Activated CD8-positive, alpha-beta memory T cell treated with anti-CD3 and anti-CD28 coated beads for 4 hours (primary cell): ENCODE measurements around the gene KCNG4.

ENCODE experiments used
- DNase-seq, 2 donors: peaks; one replicate each; pipeline ENCODE4 v3.0.0-alpha.2; 2020; ENCODE audit warnings: low read depth in 2 of 2

The KCNG4 gene

DNA sequence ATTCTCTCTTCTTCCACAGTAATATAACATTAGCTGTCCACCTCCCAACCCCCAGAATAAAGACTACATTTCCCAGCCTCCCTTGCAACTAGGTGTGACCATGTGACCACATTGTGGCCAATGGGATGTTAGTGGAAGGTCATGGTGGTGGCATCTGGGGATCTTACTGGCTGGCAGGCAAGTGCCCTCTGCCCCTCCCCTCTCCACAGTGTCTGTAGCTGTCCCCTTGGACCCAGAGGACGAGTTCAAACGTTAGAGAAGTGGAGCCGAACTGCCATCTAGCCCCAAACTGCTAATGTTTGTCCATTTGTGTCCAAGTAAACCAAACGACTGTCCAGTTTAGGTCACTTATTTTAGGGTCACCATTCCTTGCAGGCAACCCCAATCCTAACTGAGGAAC, 26.6 kb upstream of the KCNG4 start:
- DNase-seq: no peak

DNA sequence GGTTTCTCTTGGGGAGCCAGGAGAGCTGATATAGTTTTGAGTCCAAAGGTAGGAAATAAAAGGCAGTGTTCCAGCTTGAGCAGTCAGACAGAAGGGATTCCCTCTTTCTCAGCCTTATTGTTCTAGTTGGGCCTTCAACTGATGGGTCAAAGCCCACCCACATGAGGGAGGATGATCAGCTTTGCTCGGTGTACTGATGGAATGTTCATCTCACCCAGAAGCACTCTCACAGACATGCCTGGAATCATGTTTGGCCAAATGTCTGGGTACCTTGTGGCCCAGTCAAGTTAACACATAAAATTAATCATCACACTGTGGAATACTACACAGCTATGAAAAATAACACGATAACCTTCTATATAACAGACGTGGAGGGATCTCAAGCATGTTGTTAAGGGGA, 23.1 kb upstream of the KCNG4 start:
- DNase-seq: no peak

DNA sequence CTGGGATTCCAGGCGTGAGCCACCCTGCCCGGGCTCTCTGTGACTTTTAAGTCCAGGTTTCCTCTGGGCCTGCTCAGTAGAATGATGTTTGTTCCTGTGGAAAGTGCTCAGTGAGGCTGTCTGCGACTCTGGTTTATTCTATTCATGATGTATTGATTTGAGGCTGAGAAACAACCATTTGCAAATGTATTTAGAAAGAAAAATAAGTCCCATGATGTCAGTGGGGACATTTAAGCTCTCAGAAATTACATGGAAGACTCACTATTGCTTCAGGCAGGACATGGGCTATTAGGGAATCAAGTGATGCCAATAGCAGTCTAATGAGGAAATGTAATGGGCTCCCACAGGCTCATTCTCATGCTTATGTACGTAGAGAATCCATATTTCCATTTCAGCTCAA, 22.2 kb upstream of the KCNG4 start:
- no peak for DNase-seq

DNA sequence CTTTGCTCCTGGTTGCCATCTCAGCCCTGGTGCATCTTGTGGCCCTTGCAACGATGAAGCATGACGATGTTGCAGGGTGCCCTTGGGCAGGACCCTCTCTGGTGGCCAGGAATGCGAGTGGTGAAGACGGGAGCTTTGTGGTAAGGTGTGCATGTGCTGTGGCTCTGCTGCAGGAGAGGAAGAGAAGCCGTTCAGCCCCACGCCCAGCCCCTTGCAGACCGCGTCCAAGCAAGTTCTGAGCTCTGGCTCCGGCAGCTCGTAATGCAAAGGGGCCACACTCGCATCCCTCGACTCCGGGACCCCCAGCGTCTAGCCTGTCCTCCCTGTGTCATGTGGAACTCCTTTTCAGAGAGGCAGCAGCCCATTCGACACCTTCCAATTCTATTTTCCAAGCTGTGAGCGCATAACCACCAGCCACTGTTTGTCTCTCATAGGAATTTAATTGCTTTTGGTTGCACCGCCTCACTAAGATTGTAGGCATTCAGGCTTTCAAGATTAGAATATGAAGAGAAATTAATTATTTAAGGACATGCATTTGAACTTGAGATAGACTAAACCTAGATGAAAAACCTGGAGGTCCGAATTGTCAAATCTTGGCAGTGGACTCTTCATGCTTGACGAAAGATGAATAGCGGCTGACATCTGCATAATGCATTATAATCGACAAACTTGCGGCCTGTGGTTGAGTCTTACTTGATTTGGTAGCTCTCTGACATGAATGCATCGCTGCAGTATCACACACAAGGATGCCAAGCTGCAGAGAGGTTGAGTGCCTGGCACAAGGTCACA, 21.1 kb upstream of the KCNG4 start:
- no peak for DNase-seq

DNA sequence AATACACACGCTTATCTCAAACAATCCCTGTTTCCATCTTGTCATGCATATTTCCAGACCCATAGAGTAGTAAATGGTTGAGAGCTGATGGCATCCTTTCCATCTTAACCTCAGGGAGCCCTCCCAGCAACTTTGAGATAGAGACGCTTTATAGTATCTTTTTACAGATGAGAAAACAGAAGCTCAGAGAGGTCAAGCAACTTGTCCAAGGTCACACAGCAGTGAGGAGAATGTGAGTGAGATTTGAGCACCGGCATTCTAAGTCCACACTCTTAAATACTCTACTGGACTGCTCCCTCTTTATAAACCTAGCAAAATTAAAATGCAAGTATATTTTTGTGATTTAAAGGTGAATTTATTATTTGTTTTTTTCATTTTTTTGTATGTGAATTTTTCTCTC, 19.9 kb upstream of the KCNG4 start:
- no peak for DNase-seq

DNA sequence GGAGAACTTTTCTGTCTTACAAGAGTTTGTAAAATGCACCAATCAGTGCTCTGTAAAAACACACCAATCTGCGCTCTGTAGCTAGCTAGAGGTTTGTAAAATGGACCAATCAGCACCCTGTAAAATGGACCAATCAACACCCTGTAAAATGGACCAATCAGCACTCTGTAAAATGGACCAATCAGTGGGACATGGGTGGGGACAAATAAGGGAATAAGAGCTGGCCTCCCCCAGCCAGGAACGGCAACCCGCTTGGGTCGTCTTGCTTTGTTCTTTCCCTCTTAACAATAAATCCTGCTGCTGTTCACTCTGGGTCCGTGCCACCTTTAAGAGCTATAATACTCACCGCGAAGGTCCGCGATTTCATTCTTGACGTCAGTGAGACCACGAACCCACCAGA, 18.5 kb upstream of the KCNG4 start:
- no peak for DNase-seq

DNA sequence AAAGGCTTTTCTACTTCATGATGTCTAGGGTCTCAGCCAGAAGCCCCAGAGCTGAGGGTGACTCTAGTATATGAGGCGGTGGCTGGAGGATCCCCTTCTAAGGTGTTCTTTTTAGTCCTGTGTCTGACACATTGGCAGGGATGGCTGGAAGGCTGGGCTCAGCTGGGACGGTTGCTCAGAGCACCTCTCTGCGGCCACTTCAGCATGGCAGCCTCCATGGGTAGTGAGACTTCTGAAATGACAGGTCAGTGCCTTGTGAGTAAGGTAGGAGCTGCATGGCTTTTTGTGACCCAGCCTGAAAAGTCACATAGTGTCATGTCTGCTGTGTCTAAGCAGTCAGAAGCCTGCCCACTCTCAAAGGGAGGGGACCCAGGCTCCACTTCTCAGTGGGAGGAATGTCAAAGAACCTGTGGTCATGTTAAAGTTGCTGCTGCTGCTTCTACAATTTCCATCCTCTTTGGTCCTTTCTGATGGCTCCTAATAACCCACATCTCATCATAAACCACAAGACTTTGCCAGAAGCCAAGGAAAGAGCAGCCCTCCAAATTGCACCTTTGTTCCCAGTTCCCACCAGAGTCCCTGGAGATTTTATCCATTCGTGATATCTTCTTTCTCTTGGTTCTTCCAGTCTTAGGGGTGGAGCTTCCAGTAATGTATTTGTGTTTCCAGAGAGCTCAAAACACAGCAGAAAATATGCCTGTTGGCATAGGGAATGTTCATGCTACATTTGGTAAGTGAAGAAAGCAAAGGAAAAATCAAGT, 15.4 kb upstream of the KCNG4 start:
- no peak for DNase-seq

DNA sequence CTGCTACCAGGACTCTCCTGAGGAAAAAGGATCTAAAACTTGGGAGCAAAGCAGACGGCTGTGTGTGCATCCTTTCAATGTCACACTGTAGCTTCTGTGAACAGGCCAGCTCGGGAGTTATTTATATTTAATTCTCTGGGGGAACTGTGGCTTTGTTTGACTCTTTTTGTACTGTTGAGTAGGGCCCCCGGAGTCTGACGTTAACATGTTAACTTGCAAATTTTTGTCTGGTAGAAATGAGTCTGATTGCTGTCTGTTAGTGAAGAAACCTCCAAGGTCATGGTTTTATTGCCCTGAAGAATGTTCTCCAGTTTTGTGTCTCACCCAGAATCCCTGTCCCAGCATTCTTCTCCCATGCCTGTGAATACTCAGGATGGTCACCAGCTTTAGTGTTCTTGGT, 14.2 kb upstream of the KCNG4 start:
- DNase-seq: no peak

DNA sequence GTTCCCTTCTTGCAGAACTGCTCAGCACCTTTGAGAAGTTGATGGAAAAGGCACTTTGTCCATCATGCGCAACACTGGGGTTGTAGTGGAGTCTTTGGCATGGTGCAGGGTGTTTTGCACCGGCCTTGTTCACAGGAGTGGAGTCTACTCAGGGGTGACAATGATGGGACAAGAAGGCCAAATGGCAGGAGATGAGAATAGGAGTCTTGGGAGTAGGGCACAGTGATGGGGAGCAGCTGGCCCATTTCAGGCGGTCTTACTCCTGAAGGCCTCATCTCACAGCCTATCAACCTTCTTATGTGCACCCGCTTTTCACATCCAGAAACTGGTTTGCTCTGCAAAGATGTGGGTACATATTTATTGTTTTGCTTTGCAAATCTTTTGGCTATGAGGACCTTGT, 13.4 kb upstream of the KCNG4 start:
- no peak for DNase-seq

DNA sequence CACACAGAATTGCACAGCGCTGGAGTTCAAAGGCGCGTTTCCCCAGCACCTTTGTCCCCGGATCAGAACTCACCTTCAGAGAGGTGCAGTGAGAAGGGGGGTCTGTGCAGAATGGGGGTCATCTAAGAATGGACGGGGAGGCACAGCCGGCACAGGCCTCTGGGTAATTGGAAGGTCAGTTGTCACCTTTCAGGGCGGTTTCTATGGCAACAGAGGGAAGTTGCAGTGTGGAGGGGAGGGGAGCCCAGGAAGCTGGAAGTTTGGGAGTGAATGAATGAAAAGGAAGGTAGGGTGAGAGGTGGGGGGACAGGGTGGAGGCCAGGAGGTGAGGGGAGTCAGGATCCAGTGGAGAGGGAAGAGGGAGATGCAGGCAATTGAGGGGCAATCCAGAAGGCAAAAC, 12.4 kb upstream of the KCNG4 start:
- no peak for DNase-seq

DNA sequence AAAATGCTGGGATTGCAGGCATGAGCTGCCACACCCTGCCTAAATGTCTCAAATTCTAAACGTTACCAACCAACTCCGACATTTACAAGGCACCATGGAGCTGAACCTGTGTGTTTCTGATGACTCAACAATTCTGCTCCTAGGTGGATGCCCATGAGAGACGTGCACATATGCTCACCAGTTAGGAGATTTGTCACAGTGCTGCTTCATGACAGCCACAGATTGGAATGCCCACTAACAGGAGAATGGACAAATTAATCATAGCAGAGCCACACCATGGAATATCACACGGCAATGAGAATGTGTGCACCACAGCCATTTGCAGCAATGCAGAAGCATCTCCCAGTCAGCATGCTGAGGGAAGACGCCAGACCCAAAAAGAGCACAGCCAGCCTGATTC, 8.0 kb upstream of the KCNG4 start:
- no peak for DNase-seq

DNA sequence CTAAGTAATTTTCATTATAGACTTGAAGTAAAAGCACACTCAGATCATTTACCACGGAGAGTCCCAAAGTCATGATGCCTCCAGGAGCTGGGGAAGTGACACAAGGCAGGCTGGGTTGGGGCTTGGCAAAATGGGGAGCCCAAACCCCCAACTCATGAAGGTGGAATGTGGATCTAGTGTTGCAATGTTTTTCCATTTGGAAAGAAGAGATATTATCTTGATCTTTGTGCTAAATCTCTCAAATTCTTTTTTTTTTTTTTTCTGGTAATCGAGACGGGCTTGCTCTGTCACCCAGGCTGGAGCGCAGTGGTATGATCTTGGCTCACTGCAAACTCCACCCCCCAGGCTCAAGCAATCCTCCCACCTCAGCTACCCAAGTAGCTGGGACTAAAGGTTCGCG, 7.5 kb upstream of the KCNG4 start:
- DNase-seq: no peak

DNA sequence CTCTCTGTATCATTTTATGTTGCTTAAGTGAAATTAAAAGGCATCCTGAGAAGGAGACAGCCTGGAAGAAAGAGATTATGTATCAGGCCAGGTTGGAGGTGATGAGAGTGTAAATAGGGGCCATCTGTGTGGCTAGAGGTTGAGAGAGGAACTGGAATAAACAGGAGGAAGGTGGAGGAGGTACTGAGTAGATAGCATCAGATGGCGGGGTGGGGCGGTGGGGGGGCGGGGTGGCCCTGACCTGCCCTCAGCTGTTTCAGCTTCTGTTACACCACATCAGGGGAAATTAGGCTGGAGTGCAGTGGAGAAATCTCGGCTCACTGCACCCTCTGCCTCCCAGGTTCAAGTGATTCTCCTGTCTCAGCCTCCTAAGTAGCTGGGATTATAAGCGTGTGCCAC, 6.9 kb upstream of the KCNG4 start:
- DNase-seq: no peak

DNA sequence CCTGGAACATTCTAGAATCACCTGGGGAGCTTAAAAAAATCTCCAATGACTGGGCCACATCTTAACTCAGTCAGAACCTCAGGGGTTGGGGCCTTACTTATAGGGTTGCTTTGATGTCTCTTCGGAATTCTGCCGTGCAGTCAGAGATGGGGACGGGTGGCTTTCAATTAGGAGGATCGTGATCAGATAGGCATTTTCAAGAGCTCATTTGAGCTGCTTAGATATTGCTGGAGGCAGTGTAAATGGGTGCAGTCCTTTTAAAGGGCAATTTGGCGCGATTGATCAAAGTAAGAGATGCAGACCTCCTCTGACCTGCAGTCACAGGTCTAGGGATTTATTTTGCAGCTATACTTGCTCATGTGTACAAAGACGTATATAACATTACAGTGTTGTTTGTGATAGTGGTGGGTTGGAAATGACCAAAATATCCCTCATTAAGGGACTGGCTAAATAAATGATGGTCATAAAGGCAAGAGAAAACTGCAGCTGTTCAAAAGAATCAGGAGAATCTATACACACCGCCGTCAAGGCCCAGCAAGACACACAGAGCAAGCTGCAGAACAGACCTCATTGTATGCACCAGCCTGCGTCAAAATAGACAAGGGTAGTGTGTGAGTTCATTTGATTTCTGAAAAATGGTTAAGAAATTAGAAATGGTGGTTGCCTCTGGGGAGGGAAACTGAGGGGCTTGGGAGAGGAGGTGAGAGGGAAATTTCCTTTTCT, 6.3 kb upstream of the KCNG4 start:
- no peak for DNase-seq

DNA sequence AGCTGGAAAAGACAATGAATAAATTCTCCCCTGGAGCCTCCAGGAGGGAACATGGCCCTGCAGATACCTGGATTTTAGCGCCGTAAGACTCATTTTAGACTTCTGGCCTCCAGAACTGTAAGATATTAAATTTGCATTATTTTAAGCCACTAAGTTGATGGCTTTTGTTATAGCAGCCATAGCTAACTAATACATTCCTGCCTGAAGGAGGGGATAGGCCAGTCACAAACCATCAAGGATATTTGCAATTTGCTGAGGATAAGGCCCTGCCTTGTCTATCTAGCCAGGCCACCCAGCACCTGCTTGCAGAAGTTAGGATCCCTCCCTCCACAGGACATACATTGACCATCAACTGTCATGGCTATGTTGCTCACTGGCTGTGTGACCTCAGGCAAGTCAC, 4.9 kb upstream of the KCNG4 start:
- no peak for DNase-seq

DNA sequence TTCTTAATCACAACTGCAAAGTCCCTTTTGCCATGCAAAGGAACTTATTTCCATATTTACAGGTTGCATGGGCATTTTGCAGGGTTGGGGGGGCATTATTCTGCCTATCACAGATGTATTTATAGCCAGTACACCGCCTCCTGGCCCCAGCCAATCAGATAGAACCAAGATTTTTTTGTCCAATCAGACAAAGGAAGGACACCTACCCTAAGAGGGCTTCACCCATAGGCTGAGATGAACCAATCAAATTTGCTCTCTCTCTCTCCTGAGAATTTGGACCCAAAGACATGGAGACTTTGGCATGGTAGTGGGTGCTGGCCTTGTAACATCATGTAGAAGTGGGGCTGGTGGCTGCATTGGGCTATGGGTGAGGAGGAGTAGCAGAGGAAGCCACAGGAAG, 3.9 kb upstream of the KCNG4 start:
- DNase-seq: no peak

DNA sequence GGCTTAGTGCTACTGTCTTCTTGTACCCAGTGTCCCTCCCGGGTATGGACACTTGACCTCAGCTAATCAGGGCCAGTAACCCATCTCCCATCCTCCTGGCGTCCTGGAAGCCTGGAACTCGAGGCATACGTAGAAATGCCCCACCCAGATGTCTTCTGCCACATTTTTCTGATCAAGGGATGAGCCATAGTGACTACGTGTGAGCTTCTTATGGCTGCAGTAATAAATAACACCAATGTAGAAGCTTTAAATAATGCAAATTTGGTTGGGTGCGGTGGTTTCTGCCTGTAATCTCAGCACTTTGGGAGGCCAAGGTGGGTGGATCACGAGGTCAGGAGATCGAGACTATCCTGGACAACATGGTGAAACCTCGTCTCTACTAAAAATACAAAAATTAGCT, 3.0 kb upstream of the KCNG4 start:
- DNase-seq: no peak

DNA sequence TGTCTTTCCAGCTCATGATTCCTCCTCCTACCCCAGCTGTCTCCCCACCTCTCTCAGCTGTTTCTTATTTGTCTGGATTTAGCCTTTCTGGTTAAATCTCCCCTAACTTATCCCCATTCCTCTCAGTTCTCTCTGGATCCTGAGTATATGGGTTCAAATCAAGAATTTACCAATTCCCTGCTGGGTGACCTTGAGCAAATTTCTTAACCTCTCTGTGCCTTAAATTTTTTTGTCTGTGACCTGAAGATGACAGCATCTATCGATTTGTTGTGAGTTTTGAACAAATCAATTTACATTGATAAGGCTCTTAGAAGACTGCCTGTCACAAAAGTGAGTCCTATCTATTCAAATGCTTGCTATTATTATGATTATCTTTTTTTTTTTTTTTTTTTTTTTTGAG, 2.0 kb upstream of the KCNG4 start:
- DNase-seq: no peak

DNA sequence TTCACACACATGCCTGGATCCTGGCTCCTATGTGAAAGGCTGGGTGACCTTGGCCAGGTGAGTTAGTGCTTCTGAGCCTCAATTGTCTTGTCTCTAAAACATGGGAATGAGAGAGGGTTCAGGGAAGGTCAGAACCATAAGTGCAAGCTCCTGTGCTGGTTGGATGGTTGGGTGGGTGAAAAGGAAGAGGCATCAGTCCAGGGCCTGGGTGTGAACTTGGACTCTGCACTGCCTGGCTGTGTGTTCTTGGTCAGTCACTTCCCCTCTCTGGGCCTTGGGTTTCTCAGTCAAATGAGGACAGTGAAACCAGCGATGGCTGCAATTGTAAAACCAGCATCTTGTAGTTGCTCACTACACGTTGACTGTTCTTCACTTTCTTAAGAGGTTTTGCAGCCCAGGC, 643 bp upstream of the KCNG4 start:
- DNase-seq: no peak

DNA sequence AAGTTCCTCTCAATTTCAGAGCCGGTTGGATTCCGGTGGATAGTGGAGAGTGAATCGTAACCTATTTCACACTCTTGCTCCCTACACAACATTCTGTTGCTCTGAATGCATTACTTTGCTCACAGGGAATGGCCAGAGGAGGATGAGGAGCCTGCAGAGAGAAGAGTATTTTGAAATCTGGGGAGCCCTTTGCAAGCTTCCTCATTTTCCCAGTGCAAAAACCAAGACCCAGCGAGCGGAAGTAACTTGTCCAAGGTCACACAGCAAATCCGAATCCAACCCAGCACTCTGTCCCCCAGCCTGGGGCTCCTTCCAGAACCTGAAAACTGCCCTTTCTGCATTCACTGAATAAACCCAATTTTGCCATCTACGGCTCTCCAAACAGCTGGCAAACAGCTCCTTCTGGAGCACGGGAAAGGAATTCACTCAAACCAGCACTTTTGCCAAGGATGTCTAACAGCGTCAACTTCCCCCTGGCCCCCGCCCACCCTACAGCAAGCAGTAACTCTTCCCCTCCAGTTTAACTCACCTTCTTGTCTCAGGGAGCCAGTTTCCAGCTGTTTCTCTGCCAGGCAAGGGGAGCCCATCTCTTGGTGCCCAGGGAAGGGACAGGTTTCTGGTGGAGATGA, 557 bp downstream of the KCNG4 start:
- no peak for DNase-seq

DNA sequence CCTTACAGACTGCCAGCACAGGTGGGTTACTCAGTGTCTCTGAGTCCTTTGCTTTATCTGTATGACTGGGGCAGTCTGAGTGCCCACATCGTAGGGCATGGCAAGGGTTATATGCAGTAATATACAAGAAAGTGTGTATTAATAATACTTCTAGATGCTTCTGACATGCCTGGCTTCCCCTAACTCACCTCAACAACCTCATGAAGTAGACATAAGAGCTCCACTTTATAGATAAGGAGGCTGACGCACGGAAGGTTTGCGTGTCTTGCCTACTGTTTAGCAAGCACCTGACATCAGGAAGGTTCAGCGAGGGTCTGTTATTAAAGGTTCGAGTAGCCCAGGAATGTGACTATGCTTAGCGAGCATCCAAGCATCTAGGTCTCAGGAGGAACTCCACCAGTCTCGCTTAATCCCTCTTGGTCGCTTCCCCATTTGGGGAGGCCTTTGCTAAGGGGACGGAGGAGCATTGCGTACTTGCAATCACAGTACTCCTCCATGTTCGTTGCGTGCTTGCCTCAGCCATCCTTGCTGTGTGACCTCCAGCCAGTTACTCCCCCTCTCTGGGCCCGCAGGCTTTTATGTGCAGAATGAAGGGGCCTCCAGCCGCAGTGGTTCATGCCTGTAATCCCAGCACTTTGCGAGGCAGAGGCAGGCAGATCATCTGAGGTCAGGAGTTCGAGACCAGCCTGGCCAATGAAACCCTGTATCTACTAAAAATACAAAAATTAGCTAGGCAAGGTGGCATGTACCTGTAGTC, 1.6 kb downstream of the KCNG4 start:
- no peak for DNase-seq

DNA sequence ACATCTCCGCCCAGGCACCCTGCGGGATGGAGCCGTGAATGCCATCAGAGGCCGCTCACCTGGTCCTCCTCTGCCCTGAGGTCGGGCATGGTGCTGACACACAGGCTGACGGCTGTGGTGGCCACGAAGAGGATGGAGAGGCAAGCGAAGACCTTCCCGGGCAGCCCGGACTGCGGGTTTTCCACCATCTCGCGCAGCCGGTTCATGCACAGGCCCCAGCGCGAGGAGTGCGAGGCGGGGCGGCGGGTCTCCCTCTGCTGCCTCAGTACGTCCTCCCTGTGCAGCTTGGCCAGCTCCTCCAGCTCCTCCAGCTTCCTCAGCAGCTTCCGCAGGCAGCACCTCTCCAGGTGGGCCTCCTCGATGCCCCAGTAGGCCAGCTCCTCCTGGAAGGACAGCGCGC, 3.1 kb downstream of the KCNG4 start:
- DNase-seq: no peak
